Fibroblast of upper back skin (primary cell): ENCODE measurements around the gene ARHGAP24.
"Not testable (repeated sequence)": the region's sequence is repeated elsewhere in the genome, so short reads cannot be mapped to it uniquely, and the experiment has no call there.

Experiments used
- DNase-seq: peaks from one replicate; pipeline ENCODE4 v3.0.0-alpha.2; 2013

The ARHGAP24 gene

GRCh38 chr4:85968945-85969819 is 494.2 kb downstream of the ARHGAP24 start:
- peak; percentile 85 for DNase-seq

- peak; percentile 30 for DNase-seq
These were observed 495.6 kb downstream of the ARHGAP24 start for GRCh38 chr4:85970535-85970934.

- no peak for DNase-seq
These were observed 504.3 kb downstream of the ARHGAP24 start for GRCh38 chr4:85979276-85979675.

- DNase-seq, result no peak
These were observed 511.3 kb downstream of the ARHGAP24 start for GRCh38 chr4:85986266-85986665.

- DNase-seq, result no peak
These were observed 518.7 kb downstream of the ARHGAP24 start for GRCh38 chr4:85993641-85994040.

GRCh38 chr4:85994576-85994975 is 519.6 kb downstream of the ARHGAP24 start:
- DNase-seq, result no peak

- DNase-seq, result no peak
These were observed 520.4 kb downstream of the ARHGAP24 start for GRCh38 chr4:85995361-85995760.

GRCh38 chr4:86001591-86001990 is 526.6 kb downstream of the ARHGAP24 start:
- DNase-seq, result no peak

GRCh38 chr4:86004030-86004429 is 529.1 kb downstream of the ARHGAP24 start:
- DNase-seq, result no peak

GRCh38 chr4:86006057-86006456 is 531.1 kb downstream of the ARHGAP24 start:
- DNase-seq, result peak; percentile 55

- no peak for DNase-seq
These were observed 532.1 kb downstream of the ARHGAP24 start for GRCh38 chr4:86007042-86007441.

GRCh38 chr4:86011117-86011516 is 536.2 kb downstream of the ARHGAP24 start:
- DNase-seq, result peak; percentile 99

GRCh38 chr4:86013621-86014020 is 538.7 kb downstream of the ARHGAP24 start:
- peak; percentile 72 for DNase-seq

GRCh38 chr4:86014599-86014998 is 539.6 kb downstream of the ARHGAP24 start:
- DNase-seq, result peak; percentile 88

- peak; percentile 18 for DNase-seq
These were observed 540.7 kb downstream of the ARHGAP24 start for GRCh38 chr4:86015412-86016350.

- no peak for DNase-seq
These were observed 544.4 kb downstream of the ARHGAP24 start for GRCh38 chr4:86019362-86019761.

GRCh38 chr4:86019906-86020305 is 545.0 kb downstream of the ARHGAP24 start:
- peak; percentile 65 for DNase-seq

- not testable (repeated sequence) for DNase-seq
These were observed 546.7 kb downstream of the ARHGAP24 start for GRCh38 chr4:86021671-86022070.

- DNase-seq, result peak; percentile 13
These were observed 551.8 kb downstream of the ARHGAP24 start for GRCh38 chr4:86026720-86027119.

GRCh38 chr4:86031927-86032326 is 557.0 kb downstream of the ARHGAP24 start:
- DNase-seq, result peak; percentile 27

GRCh38 chr4:86032476-86033022 is 557.6 kb downstream of the ARHGAP24 start:
- peak; percentile 97 for DNase-seq

- peak; percentile 92 for DNase-seq
These were observed 558.2 kb downstream of the ARHGAP24 start for GRCh38 chr4:86033171-86033570.

GRCh38 chr4:86034616-86035015 is 559.7 kb downstream of the ARHGAP24 start:
- no peak for DNase-seq
